ENCODE results near the gene SCP2.

Gene SCP2

GRCh38 chr1:53068314-53069099 is 141.4 kb downstream of the SCP2 start:
- no peak for DNase-seq (ENCODE audit: low read depth in 2 of 2)

DNA sequence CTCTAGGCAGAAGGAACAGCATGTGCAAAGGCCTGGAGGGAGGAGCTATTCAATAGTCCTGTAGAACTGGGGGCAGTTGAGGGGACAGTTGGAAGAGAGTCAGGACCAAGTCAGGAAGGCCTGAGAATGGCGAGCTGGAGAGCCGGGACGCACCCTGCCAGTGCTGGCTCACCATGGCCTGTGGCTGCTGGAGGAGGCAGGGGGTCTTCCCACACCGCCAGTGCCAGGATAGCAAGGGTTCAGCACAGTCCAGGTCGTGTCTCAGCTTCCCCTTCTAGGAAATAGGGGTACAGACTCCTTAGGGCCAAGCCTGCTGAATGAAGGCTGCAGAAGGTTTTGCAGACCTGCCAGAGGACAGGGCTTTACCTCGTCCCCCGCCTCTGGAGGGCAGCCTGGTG is 142.2 kb downstream of the SCP2 start:
- DNase-seq (ENCODE audit: low read depth in 2 of 2), result no peak

DNA sequence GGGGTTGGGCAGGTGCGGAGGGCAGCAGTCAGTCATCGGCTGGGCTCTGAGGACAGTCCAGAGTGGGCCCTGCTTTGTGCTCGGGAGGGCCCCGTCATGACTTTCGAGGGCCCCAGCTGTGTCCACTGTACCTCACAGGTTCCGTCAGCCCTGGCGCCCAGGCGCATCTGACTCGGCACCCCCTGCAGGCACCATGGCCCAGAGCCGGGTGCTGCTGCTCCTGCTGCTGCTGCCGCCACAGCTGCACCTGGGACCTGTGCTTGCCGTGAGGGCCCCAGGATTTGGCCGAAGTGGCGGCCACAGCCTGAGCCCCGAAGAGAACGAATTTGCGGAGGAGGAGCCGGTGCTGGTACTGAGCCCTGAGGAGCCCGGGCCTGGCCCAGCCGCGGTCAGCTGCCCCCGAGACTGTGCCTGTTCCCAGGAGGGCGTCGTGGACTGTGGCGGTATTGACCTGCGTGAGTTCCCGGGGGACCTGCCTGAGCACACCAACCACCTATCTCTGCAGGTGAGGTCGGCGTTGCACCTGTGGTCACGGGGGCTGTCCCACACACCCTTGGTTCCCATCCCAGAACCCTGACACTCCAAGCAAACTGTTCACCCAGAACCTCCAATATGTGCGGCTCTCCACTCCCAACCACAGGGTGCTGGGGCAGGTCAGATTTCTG is 142.7 kb downstream of the SCP2 start:
- DNase-seq (ENCODE audit: low read depth in 2 of 2), result no peak

DNA sequence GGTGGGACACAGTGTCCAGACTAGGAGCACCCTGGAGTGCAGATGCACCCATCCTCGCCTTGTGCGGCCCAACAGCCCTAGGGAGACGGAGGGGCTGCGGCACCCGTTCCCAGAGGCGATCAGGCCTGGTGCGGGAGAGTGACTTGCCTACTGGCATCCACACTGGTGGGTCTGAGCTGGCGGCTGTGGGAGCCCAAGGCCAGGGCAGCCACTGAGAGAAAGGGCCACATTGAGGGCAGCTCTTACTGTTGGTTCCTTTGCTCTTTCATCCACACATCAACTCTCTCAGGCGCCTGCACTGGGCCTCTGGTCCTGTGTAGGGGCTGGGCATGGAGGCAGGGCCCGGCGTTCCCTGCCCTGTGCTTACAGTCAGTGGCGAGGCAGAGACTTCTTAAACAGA is 143.5 kb downstream of the SCP2 start:
- no peak for DNase-seq (ENCODE audit: low read depth in 2 of 2)

DNA sequence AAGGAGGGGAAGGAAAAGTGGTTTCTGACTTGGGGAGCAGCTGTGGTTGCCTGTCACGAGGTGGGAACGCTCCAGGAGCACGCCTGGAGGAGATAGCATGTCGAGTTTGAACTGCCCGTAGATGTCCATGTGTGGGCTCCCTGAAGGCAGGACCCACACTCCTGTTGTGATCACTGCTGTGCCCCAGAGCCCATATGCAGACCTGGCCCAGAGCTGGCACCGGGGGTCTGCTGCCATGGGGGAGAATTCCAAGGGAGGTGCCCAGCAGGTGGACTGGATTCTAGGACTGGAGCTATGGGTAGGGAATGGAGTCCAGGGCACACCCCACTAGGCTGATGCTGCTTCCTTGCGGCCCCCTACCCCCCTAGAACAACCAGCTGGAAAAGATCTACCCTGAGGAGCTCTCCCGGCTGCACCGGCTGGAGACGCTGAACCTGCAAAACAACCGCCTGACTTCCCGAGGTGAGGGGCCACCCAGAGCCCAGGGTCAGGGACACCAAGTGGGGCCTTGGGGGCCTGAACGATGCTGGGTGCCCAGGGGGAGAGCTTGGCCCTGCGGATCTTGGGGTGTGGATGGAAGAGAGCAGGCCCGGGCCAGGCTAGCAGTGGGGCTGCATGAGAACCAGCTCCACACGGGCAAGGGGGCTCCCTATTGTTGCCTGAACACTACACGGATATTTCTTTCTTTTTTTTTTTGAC is 144.2 kb downstream of the SCP2 start:
- no peak for DNase-seq (ENCODE audit: low read depth in 2 of 2)

DNA sequence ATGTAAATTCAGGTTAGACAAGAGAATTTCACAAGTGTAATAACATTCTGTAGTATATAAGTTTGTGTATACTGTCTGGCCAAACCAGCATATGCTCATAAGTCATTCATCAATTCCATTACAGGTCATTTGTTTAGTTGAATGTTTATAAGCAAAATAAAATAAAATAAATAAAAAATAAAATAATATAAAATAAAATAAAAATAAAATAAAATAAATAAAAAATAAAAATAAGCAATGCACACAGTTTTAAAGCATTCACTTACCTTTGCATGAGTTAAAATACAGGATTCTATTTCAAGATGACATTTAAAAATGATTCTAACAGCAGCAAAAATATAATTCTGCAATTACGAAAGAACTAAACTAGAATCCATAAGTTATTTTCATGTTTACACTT is 144.8 kb downstream of the SCP2 start:
- DNase-seq (ENCODE audit: low read depth in 2 of 2), result no peak

GRCh38 chr1:53073287-53073686 is 146.2 kb downstream of the SCP2 start:
- no peak for DNase-seq (ENCODE audit: low read depth in 2 of 2)

DNA sequence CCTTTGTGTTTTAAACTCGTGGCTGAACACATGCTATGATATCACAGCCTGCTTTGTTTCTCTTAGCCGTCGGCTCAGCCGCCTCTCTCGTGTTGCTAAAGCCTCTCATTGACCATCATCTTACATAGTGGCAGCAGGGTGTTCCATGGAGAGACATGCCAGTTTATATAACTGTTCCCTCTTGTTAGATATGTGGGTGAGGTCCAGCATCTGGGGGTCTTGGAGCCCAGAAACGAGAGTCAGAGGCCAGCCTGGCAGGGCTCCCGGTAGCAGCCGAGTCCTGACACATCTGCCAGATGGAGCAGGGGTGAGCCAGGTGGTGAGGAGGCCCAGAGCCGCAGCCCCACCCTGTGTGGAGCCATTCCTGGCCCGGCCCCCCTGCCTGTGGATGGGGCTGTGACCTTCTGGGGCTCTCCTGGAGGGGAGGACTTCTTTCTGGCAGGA is 146.8 kb downstream of the SCP2 start:
- no peak for DNase-seq (ENCODE audit: low read depth in 2 of 2)

- DNase-seq (ENCODE audit: low read depth in 2 of 2), result no peak
Observed at GRCh38 chr1:53074313-53075154, 147.5 kb downstream of the SCP2 start.

DNA sequence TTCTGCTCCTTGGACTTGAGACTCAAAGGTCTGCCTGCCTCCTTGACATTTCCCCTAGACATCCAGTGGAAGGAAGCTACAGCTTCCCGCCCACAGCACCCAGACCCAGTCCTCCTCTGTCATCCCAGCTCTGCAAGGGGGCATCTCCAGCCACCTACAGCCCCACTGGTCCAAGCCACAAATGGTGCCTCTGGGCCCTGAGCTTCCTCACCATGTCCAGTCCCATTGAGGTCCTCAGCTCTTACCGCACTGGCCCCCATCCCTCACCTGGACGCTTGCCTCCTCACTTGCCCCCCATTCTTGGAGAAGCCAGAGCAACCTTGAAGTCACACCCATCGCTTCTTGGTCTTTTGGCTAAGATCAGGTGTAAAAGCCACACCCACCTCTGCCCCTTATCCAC is 148.1 kb downstream of the SCP2 start:
- DNase-seq (ENCODE audit: low read depth in 2 of 2), result no peak

GRCh38 chr1:53075761-53076163 is 148.7 kb downstream of the SCP2 start:
- no peak for DNase-seq (ENCODE audit: low read depth in 2 of 2)

DNA sequence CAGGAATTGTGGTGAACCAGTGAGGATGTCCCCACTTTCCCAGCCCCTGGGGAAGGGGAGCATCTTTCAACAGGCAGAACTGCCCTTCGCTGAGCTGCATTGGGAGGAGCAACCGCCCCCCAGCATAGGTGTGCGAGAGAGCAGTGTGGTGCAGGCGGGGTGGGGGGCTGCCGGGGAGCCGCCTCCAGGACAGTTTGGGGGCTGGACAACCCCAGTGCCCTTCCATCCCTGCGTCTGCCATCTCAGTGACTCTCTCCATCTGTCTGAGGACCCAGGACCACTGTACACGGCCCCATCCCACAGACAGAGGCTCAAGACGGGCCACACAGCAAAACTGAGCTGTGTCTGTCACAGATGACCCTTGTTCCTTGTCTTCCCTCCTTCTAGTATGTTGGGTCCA is 149.1 kb downstream of the SCP2 start:
- DNase-seq (ENCODE audit: low read depth in 2 of 2), result no peak

DNA sequence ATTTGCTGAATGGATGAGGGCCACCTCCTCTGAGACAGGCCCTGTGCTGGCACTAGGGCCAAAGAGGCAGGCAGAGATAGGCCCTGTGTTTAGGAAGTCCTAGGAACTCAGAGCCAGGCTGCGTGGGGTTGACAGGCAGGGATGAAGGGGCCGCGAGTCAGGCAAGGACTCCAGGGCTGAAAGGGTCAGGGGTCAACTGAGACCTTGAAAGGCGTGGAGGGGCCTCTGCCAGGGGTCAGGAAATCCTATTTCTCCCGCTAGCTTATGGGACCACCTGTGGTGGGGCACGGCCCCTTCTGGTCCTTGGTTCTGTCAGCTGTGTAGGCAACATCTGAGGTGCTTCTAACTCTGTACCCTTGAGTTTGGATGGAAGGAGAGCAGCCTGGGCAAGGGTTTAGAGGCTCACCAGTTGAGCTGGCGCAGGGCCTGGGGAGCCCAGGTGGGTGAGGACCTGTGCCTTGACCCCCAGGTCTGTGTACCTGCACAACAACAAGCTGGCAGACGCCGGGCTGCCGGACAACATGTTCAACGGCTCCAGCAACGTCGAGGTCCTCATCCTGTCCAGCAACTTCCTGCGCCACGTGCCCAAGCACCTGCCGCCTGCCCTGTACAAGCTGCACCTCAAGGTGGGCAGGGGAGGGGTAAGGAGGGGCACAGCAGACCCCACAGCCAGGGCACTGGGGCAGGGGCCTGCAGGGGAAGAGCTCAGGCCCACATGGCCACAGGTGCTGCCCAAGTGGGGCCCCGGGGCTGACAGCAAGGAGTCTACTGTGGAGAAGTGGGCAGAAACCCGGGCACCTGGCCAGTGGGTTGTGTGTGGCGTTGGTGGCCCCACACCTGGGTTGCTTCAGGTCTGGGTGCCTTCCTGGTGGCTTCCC is 149.9 kb downstream of the SCP2 start:
- DNase-seq (ENCODE audit: low read depth in 2 of 2), result no peak

GRCh38 chr1:53077599-53077965 is 150.5 kb downstream of the SCP2 start:
- no peak for DNase-seq (ENCODE audit: low read depth in 2 of 2)

DNA sequence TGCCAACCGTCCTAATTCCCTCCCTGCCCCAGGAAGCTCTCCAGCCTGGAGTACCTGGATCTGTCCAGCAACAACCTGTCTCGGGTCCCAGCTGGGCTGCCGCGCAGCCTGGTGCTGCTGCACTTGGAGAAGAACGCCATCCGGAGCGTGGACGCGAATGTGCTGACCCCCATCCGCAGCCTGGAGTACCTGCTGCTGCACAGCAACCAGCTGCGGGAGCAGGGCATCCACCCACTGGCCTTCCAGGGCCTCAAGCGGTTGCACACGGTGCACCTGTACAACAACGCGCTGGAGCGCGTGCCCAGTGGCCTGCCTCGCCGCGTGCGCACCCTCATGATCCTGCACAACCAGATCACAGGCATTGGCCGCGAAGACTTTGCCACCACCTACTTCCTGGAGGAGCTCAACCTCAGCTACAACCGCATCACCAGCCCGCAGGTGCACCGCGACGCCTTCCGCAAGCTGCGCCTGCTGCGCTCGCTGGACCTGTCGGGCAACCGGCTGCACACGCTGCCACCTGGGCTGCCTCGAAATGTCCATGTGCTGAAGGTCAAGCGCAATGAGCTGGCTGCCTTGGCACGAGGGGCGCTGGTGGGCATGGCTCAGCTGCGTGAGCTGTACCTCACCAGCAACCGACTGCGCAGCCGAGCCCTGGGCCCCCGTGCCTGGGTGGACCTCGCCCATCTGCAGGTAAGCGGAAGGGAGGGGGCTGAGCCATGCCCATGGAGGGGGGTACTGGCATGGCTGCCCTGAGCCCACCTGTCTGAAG is 151.4 kb downstream of the SCP2 start:
- DNase-seq (ENCODE audit: low read depth in 2 of 2), result no peak

GRCh38 chr1:53079251-53079650 is 152.2 kb downstream of the SCP2 start:
- no peak for DNase-seq (ENCODE audit: low read depth in 2 of 2)

DNA sequence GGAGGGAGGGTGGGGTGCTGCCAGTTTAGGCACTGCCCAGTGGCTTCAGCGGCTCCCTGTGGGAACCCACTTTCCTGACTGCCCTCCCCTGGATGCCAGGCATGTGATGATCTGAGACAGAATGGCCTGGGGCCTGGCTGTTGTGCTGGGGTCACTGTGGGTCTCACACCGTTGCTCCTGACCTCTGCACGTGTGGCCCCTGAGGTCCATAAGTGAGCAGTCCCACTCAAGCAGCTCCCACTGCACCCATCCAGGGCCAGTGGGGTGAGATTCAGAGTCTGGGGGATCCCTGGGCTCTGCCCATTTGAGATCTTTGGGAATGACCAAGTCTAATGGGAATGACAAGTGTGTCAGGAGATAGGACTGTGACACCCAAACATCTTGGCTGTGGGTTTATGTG is 153.0 kb downstream of the SCP2 start:
- no peak for DNase-seq (ENCODE audit: low read depth in 2 of 2)

GRCh38 chr1:53080769-53081168 is 153.7 kb downstream of the SCP2 start:
- no peak for DNase-seq (ENCODE audit: low read depth in 2 of 2)

DNA sequence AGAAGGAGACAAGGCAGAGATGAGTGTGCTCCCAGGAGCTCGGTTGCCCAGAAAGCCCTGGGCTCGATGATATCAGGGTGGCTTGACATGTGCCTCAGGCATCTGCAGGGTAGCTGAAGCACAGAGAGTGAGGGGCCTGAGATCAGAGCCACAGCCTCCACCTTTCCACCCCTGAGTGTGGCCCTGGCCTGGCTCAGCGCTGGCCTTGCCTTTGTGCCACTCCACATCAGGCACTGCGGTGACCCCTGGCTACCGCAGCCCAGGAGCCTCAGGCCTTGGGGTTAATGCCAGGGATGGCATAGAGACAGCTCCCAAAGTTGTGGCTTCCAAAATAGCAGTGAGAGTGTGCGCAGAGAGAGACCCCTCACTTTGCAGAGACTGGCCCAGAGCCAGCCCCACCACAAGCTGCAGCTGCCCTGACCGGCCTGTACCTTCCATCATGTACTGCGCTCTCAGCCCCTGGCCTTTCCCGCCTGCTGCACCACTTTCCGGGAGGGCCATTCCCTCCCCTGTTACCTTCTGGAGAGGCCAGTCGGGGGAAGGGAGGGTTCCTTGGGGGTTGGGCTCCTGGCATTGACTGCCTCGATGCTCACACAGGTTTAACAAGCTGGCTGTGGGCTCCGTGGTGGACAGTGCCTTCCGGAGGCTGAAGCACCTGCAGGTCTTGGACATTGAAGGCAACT is 154.4 kb downstream of the SCP2 start:
- no peak for DNase-seq (ENCODE audit: low read depth in 2 of 2)
